ENCODE results near the gene LNX2.
"Not testable (repeated sequence)": the region's sequence is repeated elsewhere in the genome, so short reads cannot be mapped to it uniquely, and the experiment has no call there.

LNX2 gene

GRCh38 chr13:27636589-27637288, 16.4 kb upstream of the LNX2 start:
- Histone ChIP-seq H3K36me3 (ENCODE audit: control insufficient read depth, insufficient read depth, low read length) (no peaks in the 10 kb centered on the region), H3K27me3 (ENCODE audit: control insufficient read depth, insufficient read depth, low read length) (no peaks in the 10 kb centered on the region), H3K4me1 (ENCODE audit: control insufficient read depth, insufficient read depth, low read length) (no peaks in the 10 kb centered on the region), H3K9ac (ENCODE audit: low read depth, low read length) (no peak overlapping the region), H3K4me3 (ENCODE audit: low read depth, low read length) (no peak overlapping the region), H3K9me3 (ENCODE audit: control insufficient read depth, insufficient read depth, low read length) (no peaks in the 10 kb centered on the region)

GRCh38 chr13:27635266-27635665, 14.9 kb upstream of the LNX2 start:
- H3K9ac ChIP-seq (ENCODE audit: low read depth, low read length): no peak overlapping the region
- no peaks in the 10 kb centered on the region for H3K4me1 ChIP-seq (ENCODE audit: control insufficient read depth, insufficient read depth, low read length)
- no peak overlapping the region for H3K4me3 ChIP-seq (ENCODE audit: low read depth, low read length)
- H3K36me3 ChIP-seq (ENCODE audit: control insufficient read depth, insufficient read depth, low read length): no peaks in the 10 kb centered on the region
- no peaks in the 10 kb centered on the region for H3K9me3 ChIP-seq (ENCODE audit: control insufficient read depth, insufficient read depth, low read length)
- H3K27me3 ChIP-seq (ENCODE audit: control insufficient read depth, insufficient read depth, low read length): no peaks in the 10 kb centered on the region

GRCh38 chr13:27634791-27635190, 14.5 kb upstream of the LNX2 start:
- Histone ChIP-seq H3K4me3 (ENCODE audit: low read depth, low read length) (no peak overlapping the region), H3K4me1 (ENCODE audit: control insufficient read depth, insufficient read depth, low read length) (no peaks in the 10 kb centered on the region), H3K9me3 (ENCODE audit: control insufficient read depth, insufficient read depth, low read length) (no peaks in the 10 kb centered on the region), H3K36me3 (ENCODE audit: control insufficient read depth, insufficient read depth, low read length) (no peaks in the 10 kb centered on the region), H3K27me3 (ENCODE audit: control insufficient read depth, insufficient read depth, low read length) (no peaks in the 10 kb centered on the region), H3K9ac (ENCODE audit: low read depth, low read length) (no peak overlapping the region)

- no peak overlapping the region for H3K4me3 ChIP-seq (ENCODE audit: low read depth, low read length)
- H3K9ac ChIP-seq (ENCODE audit: low read depth, low read length): no peak overlapping the region
- no peaks in the 10 kb centered on the region for H3K27me3 ChIP-seq (ENCODE audit: control insufficient read depth, insufficient read depth, low read length)
- H3K4me1 ChIP-seq (ENCODE audit: control insufficient read depth, insufficient read depth, low read length): no peaks in the 10 kb centered on the region
- no peaks in the 10 kb centered on the region for H3K36me3 ChIP-seq (ENCODE audit: control insufficient read depth, insufficient read depth, low read length)
- no peaks in the 10 kb centered on the region for H3K9me3 ChIP-seq (ENCODE audit: control insufficient read depth, insufficient read depth, low read length)
Measured at GRCh38 chr13:27634231-27634630, 13.9 kb upstream of the LNX2 start.

GRCh38 chr13:27632648-27633047, 12.3 kb upstream of the LNX2 start:
- H3K9me3 ChIP-seq (ENCODE audit: control insufficient read depth, insufficient read depth, low read length): no peaks in the 10 kb centered on the region
- H3K36me3 ChIP-seq (ENCODE audit: control insufficient read depth, insufficient read depth, low read length): no peaks in the 10 kb centered on the region
- H3K27me3 ChIP-seq (ENCODE audit: control insufficient read depth, insufficient read depth, low read length): no peaks in the 10 kb centered on the region
- no peak overlapping the region for H3K4me3 ChIP-seq (ENCODE audit: low read depth, low read length)
- H3K9ac ChIP-seq (ENCODE audit: low read depth, low read length): no peak overlapping the region
- H3K4me1 ChIP-seq (ENCODE audit: control insufficient read depth, insufficient read depth, low read length): no peaks in the 10 kb centered on the region

GRCh38 chr13:27632214-27632613, 11.9 kb upstream of the LNX2 start:
- Histone ChIP-seq H3K9ac (ENCODE audit: low read depth, low read length) (no peak overlapping the region), H3K4me1 (ENCODE audit: control insufficient read depth, insufficient read depth, low read length) (no peaks in the 10 kb centered on the region), H3K27me3 (ENCODE audit: control insufficient read depth, insufficient read depth, low read length) (no peaks in the 10 kb centered on the region), H3K4me3 (ENCODE audit: low read depth, low read length) (no peak overlapping the region), H3K9me3 (ENCODE audit: control insufficient read depth, insufficient read depth, low read length) (no peaks in the 10 kb centered on the region), H3K36me3 (ENCODE audit: control insufficient read depth, insufficient read depth, low read length) (no peaks in the 10 kb centered on the region)

- no peaks in the 10 kb centered on the region for H3K4me1 ChIP-seq (ENCODE audit: control insufficient read depth, insufficient read depth, low read length)
- H3K9ac ChIP-seq (ENCODE audit: low read depth, low read length): no peak overlapping the region
- no peaks in the 10 kb centered on the region for H3K27me3 ChIP-seq (ENCODE audit: control insufficient read depth, insufficient read depth, low read length)
- no peak overlapping the region for H3K4me3 ChIP-seq (ENCODE audit: low read depth, low read length)
- H3K9me3 ChIP-seq (ENCODE audit: control insufficient read depth, insufficient read depth, low read length): no peaks in the 10 kb centered on the region
- no peaks in the 10 kb centered on the region for H3K36me3 ChIP-seq (ENCODE audit: control insufficient read depth, insufficient read depth, low read length)
Measured at GRCh38 chr13:27631665-27632064, 11.3 kb upstream of the LNX2 start.

GRCh38 chr13:27631156-27631555, 10.8 kb upstream of the LNX2 start:
- Histone ChIP-seq H3K36me3 (ENCODE audit: control insufficient read depth, insufficient read depth, low read length) (no peaks in the 10 kb centered on the region), H3K9me3 (ENCODE audit: control insufficient read depth, insufficient read depth, low read length) (no peaks in the 10 kb centered on the region), H3K4me3 (ENCODE audit: low read depth, low read length) (no peak overlapping the region), H3K9ac (ENCODE audit: low read depth, low read length) (no peak overlapping the region), H3K27me3 (ENCODE audit: control insufficient read depth, insufficient read depth, low read length) (no peaks in the 10 kb centered on the region), H3K4me1 (ENCODE audit: control insufficient read depth, insufficient read depth, low read length) (no peaks in the 10 kb centered on the region)

- not testable (repeated sequence) for H3K4me3 ChIP-seq (ENCODE audit: low read depth, low read length); H3K36me3 ChIP-seq (ENCODE audit: control insufficient read depth, insufficient read depth, low read length); H3K4me1 ChIP-seq (ENCODE audit: control insufficient read depth, insufficient read depth, low read length); H3K9ac ChIP-seq (ENCODE audit: low read depth, low read length); H3K27me3 ChIP-seq (ENCODE audit: control insufficient read depth, insufficient read depth, low read length); H3K9me3 ChIP-seq (ENCODE audit: control insufficient read depth, insufficient read depth, low read length)
Measured at GRCh38 chr13:27628766-27629165, 8.4 kb upstream of the LNX2 start.

- peaks cover 4% of the 10 kb centered on the region for H3K36me3 ChIP-seq (ENCODE audit: control insufficient read depth, insufficient read depth, low read length)
- no peak overlapping the region for H3K4me3 ChIP-seq (ENCODE audit: low read depth, low read length)
- H3K4me1 ChIP-seq (ENCODE audit: control insufficient read depth, insufficient read depth, low read length): no peaks in the 10 kb centered on the region
- no peaks in the 10 kb centered on the region for H3K9me3 ChIP-seq (ENCODE audit: control insufficient read depth, insufficient read depth, low read length)
- H3K27me3 ChIP-seq (ENCODE audit: control insufficient read depth, insufficient read depth, low read length): no peaks in the 10 kb centered on the region
- no peak overlapping the region for H3K9ac ChIP-seq (ENCODE audit: low read depth, low read length)
Measured at GRCh38 chr13:27628081-27628480, 7.8 kb upstream of the LNX2 start.

- Histone ChIP-seq H3K27me3 (ENCODE audit: control insufficient read depth, insufficient read depth, low read length) (no peaks in the 10 kb centered on the region), H3K4me1 (ENCODE audit: control insufficient read depth, insufficient read depth, low read length) (no peaks in the 10 kb centered on the region), H3K9ac (ENCODE audit: low read depth, low read length) (no peak overlapping the region), H3K4me3 (ENCODE audit: low read depth, low read length) (no peak overlapping the region), H3K9me3 (ENCODE audit: control insufficient read depth, insufficient read depth, low read length) (no peaks in the 10 kb centered on the region), H3K36me3 (ENCODE audit: control insufficient read depth, insufficient read depth, low read length) (peaks cover 5% of the 10 kb centered on the region)
Measured at GRCh38 chr13:27627380-27627779, 7.1 kb upstream of the LNX2 start.

- Histone ChIP-seq H3K27me3 (ENCODE audit: control insufficient read depth, insufficient read depth, low read length) (no peaks in the 10 kb centered on the region), H3K4me1 (ENCODE audit: control insufficient read depth, insufficient read depth, low read length) (no peaks in the 10 kb centered on the region), H3K36me3 (ENCODE audit: control insufficient read depth, insufficient read depth, low read length) (peaks cover 5% of the 10 kb centered on the region), H3K9ac (ENCODE audit: low read depth, low read length) (no peak overlapping the region), H3K9me3 (ENCODE audit: control insufficient read depth, insufficient read depth, low read length) (no peaks in the 10 kb centered on the region), H3K4me3 (ENCODE audit: low read depth, low read length) (no peak overlapping the region)
Measured at GRCh38 chr13:27625839-27626238, 5.5 kb upstream of the LNX2 start.

All from iPS-15b (cell line).